GM19463 (cell line): ENCODE data around the gene SLCO2B1.

Experiments
- ATAC-seq: cut with Tn5 transposase; IDR thresholded peaks from one replicate; pipeline ENCODE4 v1.9.1; 2021; ENCODE audit warnings: mild to moderate bottlenecking, moderate library complexity; ENCODE audit not compliant: unreplicated experiment

The SLCO2B1 gene

GRCh38 chr11:75160880-75161279 lies 10.0 kb downstream of the SLCO2B1 start:
- no peak for ATAC-seq

- no peak for ATAC-seq
Observed at GRCh38 chr11:75161506-75162095, 10.7 kb downstream of the SLCO2B1 start.

- ATAC-seq = no peak
Observed at GRCh38 chr11:75162954-75163353, 12.0 kb downstream of the SLCO2B1 start.

GRCh38 chr11:75163921-75164849 lies 13.3 kb downstream of the SLCO2B1 start:
- ATAC-seq = no peak

- ATAC-seq = no peak
Observed at GRCh38 chr11:75165721-75166120, 14.8 kb downstream of the SLCO2B1 start.

- ATAC-seq = no peak
Observed at GRCh38 chr11:75166791-75167190, 15.9 kb downstream of the SLCO2B1 start.

- ATAC-seq = no peak
Observed at GRCh38 chr11:75167617-75168016, 16.7 kb downstream of the SLCO2B1 start.

- ATAC-seq = no peak
Observed at GRCh38 chr11:75169101-75169885, 18.4 kb downstream of the SLCO2B1 start.

- no peak for ATAC-seq
Observed at GRCh38 chr11:75170516-75171201, 19.8 kb downstream of the SLCO2B1 start.

GRCh38 chr11:75173336-75173735 lies 22.4 kb downstream of the SLCO2B1 start:
- ATAC-seq = no peak

- ATAC-seq = no peak
Observed at GRCh38 chr11:75174781-75175370, 24.0 kb downstream of the SLCO2B1 start.

- no peak for ATAC-seq
Observed at GRCh38 chr11:75182664-75183063, 31.8 kb downstream of the SLCO2B1 start.

GRCh38 chr11:75184051-75184450 lies 33.1 kb downstream of the SLCO2B1 start:
- no peak for ATAC-seq

GRCh38 chr11:75184757-75185425 lies 34.0 kb downstream of the SLCO2B1 start:
- ATAC-seq = no peak

GRCh38 chr11:75185866-75186265 lies 35.0 kb downstream of the SLCO2B1 start:
- ATAC-seq = no peak

GRCh38 chr11:75186999-75187398 lies 36.1 kb downstream of the SLCO2B1 start:
- no peak for ATAC-seq

- no peak for ATAC-seq
Observed at GRCh38 chr11:75188671-75189070, 37.8 kb downstream of the SLCO2B1 start.

GRCh38 chr11:75189108-75189507 lies 38.2 kb downstream of the SLCO2B1 start:
- ATAC-seq = no peak

- no peak for ATAC-seq
Observed at GRCh38 chr11:75189911-75190310, 39.0 kb downstream of the SLCO2B1 start.
